HFF-Myc (cell line): Measurements from ENCODE around the gene APEH.

ENCODE experiments used
- DNase-seq: peaks from one replicate; pipeline ENCODE4 v3.0.0-alpha.2; 2011; ENCODE audit warnings: low read depth; ENCODE audit errors: extremely low read depth
- H3K4me3 ChIP-seq: replicated peaks from 2 replicates; pipeline ENCODE4 v1.5.1; 2011; ENCODE audit warnings: low read depth, mild to moderate bottlenecking, control low read depth, low read length
- TF ChIP-seq, protein P1 (sequence below): IDR thresholded peaks from 2 replicates; pipeline ENCODE4 v1.5.1; 2012; ENCODE audit warnings: mild to moderate bottlenecking, low read depth, low read length, control low read depth; ENCODE audit errors: missing control alignments

Gene APEH

DNA sequence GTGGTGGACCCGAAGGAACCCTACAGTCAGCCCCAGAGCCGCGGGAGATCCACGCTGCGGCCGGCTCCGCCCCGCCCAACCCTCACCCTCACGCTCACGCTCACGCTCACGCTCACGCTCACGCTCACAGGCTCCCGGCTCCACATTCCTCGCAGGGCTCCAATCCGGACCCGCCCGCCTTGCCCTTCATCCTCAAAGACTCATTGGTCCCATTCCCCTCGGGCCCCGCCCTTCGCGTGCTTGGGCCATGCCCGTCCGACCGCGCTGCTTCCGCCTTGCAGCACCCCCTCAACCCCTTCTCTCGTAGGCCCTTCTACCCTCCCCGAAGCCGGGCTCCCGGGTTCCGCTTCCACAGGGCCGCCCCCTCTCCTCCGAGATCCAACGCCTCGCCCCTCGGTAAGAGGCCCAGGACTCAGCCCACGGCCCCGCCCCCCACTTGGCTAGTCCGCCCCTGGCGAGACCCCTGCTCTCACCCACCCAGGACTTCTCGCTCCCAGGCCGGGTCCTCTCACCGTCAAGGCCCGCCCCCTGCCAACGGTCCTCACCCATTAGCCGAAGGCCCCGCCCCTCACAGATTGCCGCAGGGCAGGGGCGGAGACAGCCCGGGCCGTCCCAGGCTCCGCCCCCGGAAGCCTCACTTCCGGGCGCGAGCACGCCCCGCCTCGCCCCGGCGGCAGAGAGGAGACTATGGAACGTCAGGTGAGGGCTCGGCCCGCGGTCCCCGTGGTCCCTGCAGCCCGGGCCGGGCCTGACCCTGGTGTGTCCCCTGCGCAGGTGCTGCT lies at the start of gene APEH:
APEH (plus strand) TSS at position 637 of the 782 bp plus-strand sequence; CDS start at position 688, 51 bp downstream.
- TF ChIP-seq, protein P1, sequence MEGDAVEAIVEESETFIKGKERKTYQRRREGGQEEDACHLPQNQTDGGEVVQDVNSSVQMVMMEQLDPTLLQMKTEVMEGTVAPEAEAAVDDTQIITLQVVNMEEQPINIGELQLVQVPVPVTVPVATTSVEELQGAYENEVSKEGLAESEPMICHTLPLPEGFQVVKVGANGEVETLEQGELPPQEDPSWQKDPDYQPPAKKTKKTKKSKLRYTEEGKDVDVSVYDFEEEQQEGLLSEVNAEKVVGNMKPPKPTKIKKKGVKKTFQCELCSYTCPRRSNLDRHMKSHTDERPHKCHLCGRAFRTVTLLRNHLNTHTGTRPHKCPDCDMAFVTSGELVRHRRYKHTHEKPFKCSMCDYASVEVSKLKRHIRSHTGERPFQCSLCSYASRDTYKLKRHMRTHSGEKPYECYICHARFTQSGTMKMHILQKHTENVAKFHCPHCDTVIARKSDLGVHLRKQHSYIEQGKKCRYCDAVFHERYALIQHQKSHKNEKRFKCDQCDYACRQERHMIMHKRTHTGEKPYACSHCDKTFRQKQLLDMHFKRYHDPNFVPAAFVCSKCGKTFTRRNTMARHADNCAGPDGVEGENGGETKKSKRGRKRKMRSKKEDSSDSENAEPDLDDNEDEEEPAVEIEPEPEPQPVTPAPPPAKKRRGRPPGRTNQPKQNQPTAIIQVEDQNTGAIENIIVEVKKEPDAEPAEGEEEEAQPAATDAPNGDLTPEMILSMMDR, result no peak

DNA sequence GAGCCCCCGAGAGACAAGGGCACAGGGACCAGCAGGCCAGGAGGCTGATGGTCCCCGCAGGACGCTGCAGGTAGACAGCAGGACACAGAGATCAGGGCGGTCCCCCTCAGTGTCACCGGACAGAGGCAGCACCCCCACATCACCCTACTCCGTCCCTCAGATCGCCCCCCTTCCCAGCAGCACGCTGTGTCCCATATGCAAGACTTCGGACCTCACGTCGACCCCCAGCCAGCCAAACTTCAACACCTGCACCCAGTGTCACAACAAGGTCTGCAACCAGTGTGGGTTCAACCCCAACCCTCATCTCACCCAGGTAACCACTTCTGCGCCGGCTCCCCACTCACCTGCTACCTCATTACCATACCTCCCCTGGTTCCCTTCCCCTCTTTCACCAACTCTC lies 49.1 kb upstream of the APEH start:
- TF ChIP-seq, protein P1, result no peak
- no peak overlapping the region for H3K4me3 ChIP-seq
- no peak for DNase-seq

More for the DNA sequence above, at the start of gene APEH:
- peak within 1 kb of the TSS; percentile 83 for H3K4me3 ChIP-seq
- peak; percentile 92 for DNase-seq

DNA sequence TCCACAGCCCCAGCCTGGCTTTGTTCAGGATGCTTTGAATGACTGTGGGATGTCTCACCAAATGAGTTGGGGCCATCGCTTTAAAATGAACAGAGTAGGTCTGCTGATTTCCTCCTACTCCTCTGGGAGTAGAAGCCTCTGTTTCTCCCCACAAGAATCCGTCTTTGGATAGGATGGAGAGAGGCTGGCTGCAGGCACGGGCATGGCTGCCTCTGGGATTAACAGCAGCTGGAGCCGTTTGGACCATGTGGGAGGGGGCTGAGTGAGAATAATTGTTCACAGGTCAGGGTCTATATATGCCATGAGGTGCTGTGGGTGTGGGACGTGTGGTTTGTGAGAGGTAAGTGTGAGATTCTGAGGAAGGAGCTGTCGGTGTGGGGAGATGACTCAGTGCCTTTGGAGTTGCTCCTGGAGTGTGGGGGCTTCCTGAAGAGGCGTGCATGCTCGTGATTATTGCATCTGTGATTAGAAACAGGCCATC lies 48.0 kb upstream of the APEH start:
- TF ChIP-seq, protein P1, result no peak
- H3K4me3 ChIP-seq, result no peak overlapping the region
- DNase-seq, result peak; percentile 27

DNA sequence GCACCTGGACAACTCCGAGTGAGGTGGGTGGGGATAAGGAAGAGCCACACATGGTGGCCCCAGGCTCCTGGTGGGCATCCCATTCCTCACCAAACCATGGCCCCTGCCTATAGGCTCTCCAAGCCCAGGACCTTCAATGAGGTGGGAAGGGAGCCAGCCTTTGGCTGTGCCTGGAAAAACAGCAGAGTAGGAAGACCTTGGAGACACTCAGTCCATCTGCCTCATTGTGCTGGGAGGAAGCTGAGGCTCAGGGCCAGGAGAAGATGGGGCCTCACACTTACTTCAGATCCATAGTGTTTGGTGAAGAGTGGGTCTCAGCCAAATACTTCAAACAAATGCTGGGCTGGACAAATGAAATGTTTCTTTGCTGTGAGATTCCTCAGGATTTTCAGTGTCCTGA lies 47.4 kb upstream of the APEH start:
- DNase-seq, result no peak
- TF ChIP-seq, protein P1, result no peak
- no peak overlapping the region for H3K4me3 ChIP-seq

DNA sequence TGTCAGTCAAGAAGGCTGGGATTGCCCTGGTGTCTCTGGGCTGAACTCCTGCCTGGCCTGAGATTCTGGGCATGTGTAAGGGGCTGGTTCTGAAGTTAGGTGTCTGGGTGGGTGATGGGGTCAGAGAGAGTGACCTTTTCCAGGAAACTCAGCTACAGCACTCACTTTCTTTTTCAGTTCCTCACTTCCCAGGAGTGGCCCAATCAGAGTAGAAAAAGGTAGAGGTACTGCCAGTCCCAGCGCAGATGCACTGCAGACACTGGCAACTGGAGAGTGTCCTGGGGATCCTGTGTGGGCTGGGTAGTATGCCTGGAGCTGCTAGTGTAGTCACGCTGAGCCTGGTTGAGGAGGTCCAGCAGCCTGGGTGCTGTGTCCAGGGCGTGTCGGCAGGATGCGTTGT lies 46.5 kb upstream of the APEH start:
- DNase-seq, result no peak
- TF ChIP-seq, protein P1, result no peak
- H3K4me3 ChIP-seq, result no peak overlapping the region

DNA sequence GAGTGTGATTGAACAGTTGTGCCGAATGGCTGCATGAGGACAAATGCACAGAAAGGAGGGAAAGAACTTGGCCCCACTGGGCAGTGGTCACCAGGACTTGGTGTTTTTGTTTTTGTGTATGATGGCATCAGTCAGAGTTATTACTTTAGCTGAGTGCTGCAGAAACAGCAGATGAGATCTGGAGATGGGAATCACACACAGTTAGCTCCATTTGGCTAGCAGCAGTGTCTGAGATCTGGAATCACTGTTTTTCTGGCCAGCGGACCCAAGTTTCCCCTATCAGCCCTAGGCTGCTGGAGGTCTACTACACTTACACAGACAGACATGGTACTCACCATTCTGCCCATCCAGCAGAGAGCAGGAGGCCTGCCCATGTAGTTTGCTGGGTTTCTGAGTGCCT lies 45.9 kb upstream of the APEH start:
- no peak for DNase-seq
- TF ChIP-seq, protein P1, result no peak
- H3K4me3 ChIP-seq, result no peak overlapping the region
